Activated CD4-positive, alpha-beta memory T cell treated with anti-CD3 and anti-CD28 coated beads, Interleukin-2, amount 10 ng/mL, durations not matched to agents 7 days and 5 days (primary cell): Measurements from ENCODE around the gene STK39. TPM values are rescaled to one million over a fixed set of nuclear protein-coding genes. Genes with fewer than 3 reads are reported as not detected.

ENCODE experiments used
- CTCF ChIA-PET: fragments of 350-600 bp; sonication (Branson Sonifier 250); formaldehyde crosslinking; loops from one replicate; lab custom pipeline; 2021; ENCODE audit warnings: antibody characterized with exemption, inconsistent platforms; lab: Charles Lee
- POLR2A ChIA-PET: fragments of 350-600 bp; sonication (Branson Sonifier 250); formaldehyde crosslinking; loops from one replicate; lab custom pipeline; 2021; ENCODE audit warnings: antibody characterized with exemption; lab: Charles Lee
- DNase-seq: peaks from one replicate; pipeline ENCODE4 v3.0.0-alpha.2; 2020
- H3K27ac Mint-ChIP-seq: one replicate; pipeline ENCODE4 v1.8.0; 2021; ENCODE audit warnings: mild to moderate bottlenecking, mixed read lengths
- H3K27me3 Mint-ChIP-seq: one replicate; pipeline ENCODE4 v1.8.0; 2021; ENCODE audit warnings: mixed read lengths
- H3K36me3 Mint-ChIP-seq: one replicate; pipeline ENCODE4 v1.8.0; 2021; ENCODE audit warnings: low read depth, mixed read lengths
- H3K4me1 Mint-ChIP-seq: one replicate; pipeline ENCODE4 v1.8.0; 2021; ENCODE audit warnings: mixed read lengths
- H3K4me3 Mint-ChIP-seq: one replicate; pipeline ENCODE4 v1.8.0; 2021; ENCODE audit warnings: mild to moderate bottlenecking, mixed read lengths
- H3K9me3 Mint-ChIP-seq: one replicate; pipeline ENCODE4 v1.8.0; 2021; ENCODE audit warnings: mixed read lengths
- total RNA-seq, 2 experiments: library from RNA; stranded (reverse); gene quantifications; one replicate each; pipeline ENCODE4 v1.2.3, GENCODE V29; 2021

STK39 gene
- total RNA-seq, 2 experiments from 2014 or later, result 43.0 to 45.5 TPM

- no peaks in the 10 kb centered on the region for H3K27me3 Mint-ChIP-seq
- ChIA-PET CTCF (no interaction called here), POLR2A (no interaction called here)
- no peak overlapping the region for H3K27ac Mint-ChIP-seq
- no peaks in the 10 kb centered on the region for H3K4me1 Mint-ChIP-seq
- no peak overlapping the region for H3K4me3 Mint-ChIP-seq
- peaks cover 21% of the 10 kb centered on the region for H3K36me3 Mint-ChIP-seq
- DNase-seq, result no peak
- no peaks in the 10 kb centered on the region for H3K9me3 Mint-ChIP-seq
Measured at GRCh38 chr2:167960089-167960747, 287.2 kb downstream of the STK39 start.

- peaks cover 16% of the 10 kb centered on the region for H3K36me3 Mint-ChIP-seq
- no peak overlapping the region for H3K4me3 Mint-ChIP-seq
- DNase-seq, result no peak
- POLR2A ChIA-PET, result no interaction called here
- H3K27ac Mint-ChIP-seq, result no peak overlapping the region
- CTCF ChIA-PET, result interaction anchor here (1.4 kb wide), 1 partner anchor 9 kb away, joined by 4 read pairs; no protein-coding TSS in a partner anchor
- no peaks in the 10 kb centered on the region for H3K4me1 Mint-ChIP-seq
- H3K9me3 Mint-ChIP-seq, result no peaks in the 10 kb centered on the region
- H3K27me3 Mint-ChIP-seq, result no peaks in the 10 kb centered on the region
Measured at GRCh38 chr2:167957662-167958061, 289.7 kb downstream of the STK39 start.

GRCh38 chr2:167955264-167955906 is 292.0 kb downstream of the STK39 start:
- ChIA-PET POLR2A (no interaction called here), CTCF (no interaction called here)
- H3K4me1 Mint-ChIP-seq, result no peaks in the 10 kb centered on the region
- H3K9me3 Mint-ChIP-seq, result no peaks in the 10 kb centered on the region
- no peak for DNase-seq
- H3K4me3 Mint-ChIP-seq, result no peak overlapping the region
- H3K27ac Mint-ChIP-seq, result no peak overlapping the region
- H3K27me3 Mint-ChIP-seq, result no peaks in the 10 kb centered on the region
- peaks cover 15% of the 10 kb centered on the region for H3K36me3 Mint-ChIP-seq

GRCh38 chr2:167954495-167954894 is 292.9 kb downstream of the STK39 start:
- Mint-ChIP-seq H3K27ac (no peak overlapping the region), H3K9me3 (no peaks in the 10 kb centered on the region)

GRCh38 chr2:167953776-167954175 is 293.6 kb downstream of the STK39 start:
- CTCF ChIA-PET, result no interaction called here
- DNase-seq, result no peak
- POLR2A ChIA-PET, result no interaction called here
- no peak overlapping the region for H3K4me3 Mint-ChIP-seq
- H3K9me3 Mint-ChIP-seq, result no peaks in the 10 kb centered on the region
- no peaks in the 10 kb centered on the region for H3K27me3 Mint-ChIP-seq
- no peak overlapping the region for H3K27ac Mint-ChIP-seq
- H3K4me1 Mint-ChIP-seq, result no peaks in the 10 kb centered on the region
- peaks cover 11% of the 10 kb centered on the region for H3K36me3 Mint-ChIP-seq

More at GRCh38 chr2:167954495-167954894, 292.9 kb downstream of the STK39 start:
- no peak for DNase-seq
- POLR2A ChIA-PET, result no interaction called here
- H3K27me3 Mint-ChIP-seq, result no peaks in the 10 kb centered on the region
- peaks cover 11% of the 10 kb centered on the region for H3K36me3 Mint-ChIP-seq
- no peaks in the 10 kb centered on the region for H3K4me1 Mint-ChIP-seq
- no peak overlapping the region for H3K4me3 Mint-ChIP-seq
- CTCF ChIA-PET, result no interaction called here

GRCh38 chr2:167950571-167950970 is 296.8 kb downstream of the STK39 start:
- no peaks in the 10 kb centered on the region for H3K27me3 Mint-ChIP-seq
- no peaks in the 10 kb centered on the region for H3K9me3 Mint-ChIP-seq
- POLR2A ChIA-PET, result no interaction called here
- CTCF ChIA-PET, result no interaction called here
- H3K4me3 Mint-ChIP-seq, result no peak overlapping the region
- H3K36me3 Mint-ChIP-seq, result peaks cover 8% of the 10 kb centered on the region
- no peak overlapping the region for H3K27ac Mint-ChIP-seq
- H3K4me1 Mint-ChIP-seq, result no peaks in the 10 kb centered on the region
- no peak for DNase-seq

- CTCF ChIA-PET, result no interaction called here
- Mint-ChIP-seq H3K4me1 (no peaks in the 10 kb centered on the region), H3K36me3 (no peaks in the 10 kb centered on the region), H3K9me3 (no peaks in the 10 kb centered on the region), H3K4me3 (no peak overlapping the region), H3K27me3 (peaks cover 2% of the 10 kb centered on the region), H3K27ac (no peak overlapping the region)
- POLR2A ChIA-PET, result no interaction called here
- DNase-seq, result no peak
Measured at GRCh38 chr2:167946441-167946841, 301.0 kb downstream of the STK39 start.

- Mint-ChIP-seq H3K27me3 (peaks cover 2% of the 10 kb centered on the region), H3K27ac (no peak overlapping the region), H3K4me1 (no peaks in the 10 kb centered on the region), H3K9me3 (no peaks in the 10 kb centered on the region), H3K36me3 (no peaks in the 10 kb centered on the region), H3K4me3 (no peak overlapping the region)
- POLR2A ChIA-PET, result no interaction called here
- CTCF ChIA-PET, result no interaction called here
- no peak for DNase-seq
Measured at GRCh38 chr2:167945660-167946368, 301.6 kb downstream of the STK39 start.

- Mint-ChIP-seq H3K9me3 (no peaks in the 10 kb centered on the region), H3K36me3 (no peaks in the 10 kb centered on the region), H3K27me3 (peaks cover 2% of the 10 kb centered on the region), H3K4me1 (no peaks in the 10 kb centered on the region), H3K27ac (no peak overlapping the region), H3K4me3 (no peak overlapping the region)
- ChIA-PET POLR2A (no interaction called here), CTCF (no interaction called here)
- no peak for DNase-seq
Measured at GRCh38 chr2:167944825-167945659, 302.4 kb downstream of the STK39 start.

GRCh38 chr2:167943897-167944296 is 303.5 kb downstream of the STK39 start:
- no peaks in the 10 kb centered on the region for H3K36me3 Mint-ChIP-seq
- H3K4me1 Mint-ChIP-seq, result no peaks in the 10 kb centered on the region
- ChIA-PET POLR2A (no interaction called here), CTCF (no interaction called here)
- peaks cover 5% of the 10 kb centered on the region for H3K27me3 Mint-ChIP-seq
- no peak overlapping the region for H3K27ac Mint-ChIP-seq
- no peaks in the 10 kb centered on the region for H3K9me3 Mint-ChIP-seq
- no peak for DNase-seq
- no peak overlapping the region for H3K4me3 Mint-ChIP-seq

- CTCF ChIA-PET, result no interaction called here
- H3K4me1 Mint-ChIP-seq, result no peaks in the 10 kb centered on the region
Measured at GRCh38 chr2:167943368-167943767, 304.0 kb downstream of the STK39 start.

GRCh38 chr2:167942366-167943081 is 304.9 kb downstream of the STK39 start:
- Mint-ChIP-seq H3K27ac (no peak overlapping the region), H3K4me1 (no peaks in the 10 kb centered on the region), H3K36me3 (no peaks in the 10 kb centered on the region), H3K4me3 (no peak overlapping the region), H3K27me3 (peaks cover 10% of the 10 kb centered on the region), H3K9me3 (no peaks in the 10 kb centered on the region)
- ChIA-PET CTCF (interaction anchor here (1.2 kb wide), 1 partner anchor 178 kb away, joined by 4 read pairs; no protein-coding TSS in a partner anchor), POLR2A (no interaction called here)
- DNase-seq, result no peak

More at GRCh38 chr2:167943368-167943767, 304.0 kb downstream of the STK39 start:
- no peak for DNase-seq
- Mint-ChIP-seq H3K27ac (no peak overlapping the region), H3K9me3 (no peaks in the 10 kb centered on the region), H3K4me3 (no peak overlapping the region), H3K36me3 (no peaks in the 10 kb centered on the region), H3K27me3 (peaks cover 10% of the 10 kb centered on the region)
- POLR2A ChIA-PET, result no interaction called here
